Activated T-helper 1 cell treated with Interleukin-2 at 50 U/mL for 16 hours (primary cell): ENCODE measurements around the gene FATE1.

Source experiments
- DNase-seq: peaks from one replicate; pipeline ENCODE4 v3.0.0-alpha.2; 2020; ENCODE audit warnings: low read depth

FATE1 gene

DNA sequence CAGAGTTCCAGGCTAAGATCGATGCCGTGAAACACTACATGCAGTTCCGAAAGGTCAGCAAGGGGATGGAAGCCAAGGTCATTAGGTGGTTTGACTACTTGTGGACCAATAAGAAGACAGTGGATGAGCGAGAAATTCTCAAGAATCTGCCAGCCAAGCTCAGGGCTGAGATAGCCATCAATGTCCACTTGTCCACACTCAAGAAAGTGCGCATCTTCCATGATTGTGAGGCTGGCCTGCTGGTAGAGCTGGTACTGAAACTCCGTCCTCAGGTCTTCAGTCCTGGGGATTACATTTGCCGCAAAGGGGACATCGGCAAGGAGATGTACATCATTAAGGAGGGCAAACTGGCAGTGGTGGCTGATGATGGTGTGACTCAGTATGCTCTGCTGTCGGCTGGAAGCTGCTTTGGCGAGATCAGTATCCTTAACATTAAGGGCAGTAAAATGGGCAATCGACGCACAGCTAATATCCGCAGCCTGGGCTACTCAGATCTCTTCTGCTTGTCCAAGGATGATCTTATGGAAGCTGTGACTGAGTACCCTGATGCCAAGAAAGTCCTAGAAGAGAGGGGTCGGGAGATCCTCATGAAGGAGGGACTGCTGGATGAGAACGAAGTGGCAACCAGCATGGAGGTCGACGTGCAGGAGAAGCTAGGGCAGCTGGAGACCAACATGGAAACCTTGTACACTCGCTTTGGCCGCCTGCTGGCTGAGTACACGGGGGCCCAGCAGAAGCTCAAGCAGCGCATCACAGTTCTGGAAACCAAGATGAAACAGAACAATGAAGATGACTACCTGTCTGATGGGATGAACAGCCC lies 28.0 kb downstream of the FATE1 start:
- no peak for DNase-seq

DNA sequence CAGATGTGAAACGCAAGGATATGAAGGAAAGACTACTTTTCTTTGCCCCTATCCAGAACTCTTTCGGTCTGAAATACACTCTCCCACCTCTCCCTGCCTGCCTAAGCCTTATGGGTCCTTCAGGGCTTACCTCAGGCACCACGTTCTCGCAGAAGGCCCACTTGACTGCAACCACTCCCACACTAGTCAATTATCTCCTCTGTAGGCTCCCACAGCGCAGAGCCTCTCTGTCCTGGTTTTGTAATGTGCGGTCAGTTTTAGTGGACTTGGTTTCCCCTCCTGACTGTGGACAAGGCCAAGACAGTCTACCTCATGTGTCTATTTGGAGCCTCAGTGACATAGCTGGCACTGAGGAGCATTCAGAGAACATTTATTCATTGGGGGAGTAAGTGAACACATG lies 29.8 kb downstream of the FATE1 start:
- no peak for DNase-seq

DNA sequence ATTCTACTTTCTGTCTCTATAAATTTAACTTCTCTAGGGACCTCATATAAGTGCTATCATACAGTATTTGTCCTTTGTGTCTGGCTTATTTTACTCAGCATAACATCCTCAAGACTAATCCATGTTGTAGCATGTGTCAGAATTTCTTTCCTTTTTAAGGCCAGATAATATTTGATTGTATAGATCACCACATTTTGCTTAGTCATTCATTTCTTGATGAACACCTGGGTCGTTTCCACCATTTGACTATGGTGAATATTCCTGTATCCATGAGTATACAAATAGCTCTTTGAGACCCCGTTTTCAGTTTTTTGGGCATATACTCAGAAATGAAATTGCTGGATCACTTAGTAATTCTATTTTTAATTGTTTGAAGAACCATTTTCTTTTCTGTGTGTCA lies 30.7 kb downstream of the FATE1 start:
- DNase-seq: no peak

DNA sequence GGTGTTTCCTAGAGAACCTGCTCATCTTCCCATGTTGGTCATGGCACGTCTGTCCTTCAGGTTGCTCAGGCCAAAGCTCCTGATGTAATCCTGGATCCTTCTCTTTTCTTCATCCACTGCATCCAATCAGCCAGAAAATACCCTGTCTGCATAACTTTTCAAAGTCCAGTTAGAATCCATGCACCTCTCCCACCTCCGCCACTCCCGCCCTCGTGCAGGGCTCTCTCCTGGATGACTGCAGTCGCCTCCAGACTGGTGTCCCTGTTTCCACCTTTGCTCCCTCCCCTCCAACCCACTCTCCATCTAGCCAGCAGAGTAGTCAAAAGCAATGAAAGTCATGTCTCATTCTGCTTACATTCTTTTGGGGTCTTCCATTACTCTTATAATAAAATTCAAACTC lies 34.7 kb downstream of the FATE1 start:
- no peak for DNase-seq

DNA sequence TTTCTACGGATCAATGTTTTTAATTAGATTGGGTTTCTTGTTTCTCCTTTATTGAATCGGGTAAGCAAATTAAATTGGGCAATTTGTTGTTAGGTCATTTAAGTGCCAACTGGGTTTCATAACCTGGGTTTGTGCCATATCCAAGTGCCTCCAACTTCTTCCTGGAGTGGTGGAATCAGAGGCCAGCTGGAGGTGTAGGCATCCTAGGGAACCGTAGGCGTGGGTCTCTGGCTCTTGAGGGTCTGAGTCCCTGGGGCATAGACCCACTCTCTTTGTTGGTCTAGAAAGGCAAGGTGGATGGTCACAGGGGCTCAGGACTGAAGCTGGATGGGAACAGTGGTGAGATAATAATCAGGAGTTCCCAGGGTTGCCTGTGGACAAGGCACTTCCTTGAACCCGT lies 37.0 kb downstream of the FATE1 start:
- DNase-seq: no peak

DNA sequence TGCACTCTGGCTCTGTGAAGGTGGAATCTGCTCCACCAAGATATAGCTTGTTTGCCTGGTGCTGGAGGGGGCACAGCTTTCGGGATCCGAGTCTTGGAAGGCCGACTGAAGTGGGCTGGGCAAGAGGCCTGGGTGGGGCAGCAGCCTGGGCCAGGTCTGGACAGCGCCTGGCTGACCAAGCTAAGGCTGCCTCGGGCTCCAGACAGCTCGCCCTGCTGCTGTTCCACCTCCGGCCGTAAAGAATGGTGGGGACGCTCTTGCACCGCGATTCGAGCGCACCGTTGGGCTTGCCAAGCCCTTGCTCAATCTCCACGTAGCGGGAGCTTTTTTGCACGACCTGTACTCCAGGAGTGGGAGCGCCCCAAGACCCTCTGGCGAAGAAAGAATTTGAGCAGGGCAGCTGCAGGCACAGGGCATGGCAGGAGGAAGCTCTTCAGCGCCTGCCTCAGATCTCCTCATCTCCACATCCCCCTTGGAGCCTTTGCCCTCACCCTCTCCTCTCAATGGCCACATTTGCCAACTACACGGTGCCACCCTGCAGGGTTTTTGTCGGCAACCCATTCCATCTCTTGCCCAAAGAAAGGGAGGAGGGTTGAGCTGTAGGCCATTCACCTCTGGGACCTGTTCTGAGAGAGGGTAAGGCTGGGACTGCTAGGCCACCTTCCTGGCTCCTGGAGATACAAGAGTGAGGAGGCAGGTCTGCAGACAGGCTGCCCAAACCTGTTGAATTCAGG lies 37.6 kb downstream of the FATE1 start:
- no peak for DNase-seq

DNA sequence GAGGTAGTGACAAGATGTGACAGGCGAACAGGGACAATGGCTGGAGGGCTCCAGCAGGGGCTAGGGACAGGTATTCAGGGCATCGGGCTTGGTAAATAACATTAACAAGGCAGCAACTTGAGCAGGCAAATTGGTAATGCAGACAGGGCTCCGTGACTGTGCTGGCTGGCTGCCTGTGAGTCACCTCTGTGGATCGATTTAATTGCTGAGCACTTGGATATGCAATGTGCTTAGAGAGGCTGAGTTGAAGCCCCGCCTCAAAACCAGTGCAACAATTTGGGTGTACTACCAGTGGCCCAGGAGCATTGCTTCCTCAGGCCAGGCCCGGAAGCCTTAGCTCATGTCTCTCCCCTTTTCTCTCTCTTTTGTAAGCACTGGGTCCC lies 38.2 kb downstream of the FATE1 start:
- no peak for DNase-seq

DNA sequence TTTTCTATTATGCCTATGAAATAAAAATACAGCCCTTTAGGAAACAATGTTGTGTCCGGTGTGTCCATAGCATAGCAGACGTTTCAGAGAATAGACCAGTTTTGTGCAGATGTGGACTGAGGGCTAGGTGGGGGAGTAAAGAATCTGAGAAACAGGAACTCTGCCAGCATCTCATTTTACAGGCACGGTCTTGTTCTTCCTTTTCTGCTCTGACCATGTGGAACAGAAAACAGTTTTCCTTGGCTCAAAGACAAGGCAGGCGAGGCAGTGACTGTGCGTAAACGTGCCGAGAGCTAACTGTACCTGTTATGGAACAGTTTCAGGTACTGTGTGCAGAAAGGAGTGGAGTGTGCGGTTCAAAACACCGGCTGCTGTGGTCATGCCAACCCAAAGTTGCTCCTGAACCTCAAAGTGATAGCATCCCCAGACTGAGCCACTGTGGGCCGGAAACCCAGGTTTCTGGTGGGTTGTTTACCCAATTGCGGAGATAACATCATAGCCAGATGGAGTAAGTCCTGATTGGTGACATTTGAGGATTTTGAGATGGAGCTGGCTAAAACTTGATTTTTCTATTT lies 38.9 kb downstream of the FATE1 start:
- no peak for DNase-seq

DNA sequence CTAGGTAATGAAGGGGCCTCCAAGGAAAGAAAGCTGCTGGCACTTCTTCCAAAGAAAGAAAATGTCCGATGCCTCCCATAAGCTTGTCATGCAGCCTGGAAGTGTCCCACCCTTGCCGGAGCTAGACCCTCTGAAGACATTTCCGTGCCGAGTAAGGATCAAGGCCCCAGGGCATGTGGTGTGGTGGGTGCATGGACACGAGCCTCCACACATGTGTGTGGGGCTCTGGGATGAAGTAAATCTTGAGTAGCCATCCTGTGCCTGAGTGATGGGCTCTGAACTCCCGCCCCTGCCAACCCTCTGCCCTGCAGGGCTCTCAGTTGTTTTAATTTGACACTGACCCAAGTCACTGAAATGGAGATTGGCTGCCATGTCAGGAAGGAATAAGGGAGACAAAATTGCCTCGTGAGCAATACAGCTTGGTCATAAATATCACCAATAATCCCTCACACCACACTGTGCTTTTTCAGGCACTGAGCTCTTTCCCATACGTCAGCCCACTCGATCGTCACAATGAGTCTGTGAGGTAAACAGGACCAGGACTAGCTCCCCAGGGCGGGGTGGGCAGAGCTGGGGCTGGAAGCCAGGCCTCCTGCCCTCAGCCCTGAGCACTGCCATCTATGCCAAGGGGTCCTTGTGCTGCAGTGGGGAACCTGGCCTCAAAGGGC lies 43.3 kb downstream of the FATE1 start:
- no peak for DNase-seq

DNA sequence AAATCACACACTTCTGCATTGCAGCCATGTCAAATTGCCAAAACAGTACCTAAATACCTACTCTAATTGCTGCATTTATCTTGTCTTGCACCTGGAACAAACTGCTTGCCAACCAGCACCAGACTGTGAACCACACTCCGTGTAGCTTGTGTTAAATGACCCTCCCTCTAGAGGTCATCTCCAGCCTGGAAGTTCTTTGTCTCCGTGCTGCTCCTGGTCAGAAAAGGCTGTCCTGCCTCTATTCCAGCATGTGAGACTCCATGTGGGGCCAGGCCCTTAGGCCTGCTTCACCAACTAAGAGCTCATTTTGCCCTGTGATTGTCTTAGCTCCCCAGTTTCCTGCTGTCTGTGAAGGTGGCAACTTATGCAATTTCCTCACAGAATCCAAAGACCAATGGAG lies 47.0 kb downstream of the FATE1 start:
- DNase-seq: no peak

DNA sequence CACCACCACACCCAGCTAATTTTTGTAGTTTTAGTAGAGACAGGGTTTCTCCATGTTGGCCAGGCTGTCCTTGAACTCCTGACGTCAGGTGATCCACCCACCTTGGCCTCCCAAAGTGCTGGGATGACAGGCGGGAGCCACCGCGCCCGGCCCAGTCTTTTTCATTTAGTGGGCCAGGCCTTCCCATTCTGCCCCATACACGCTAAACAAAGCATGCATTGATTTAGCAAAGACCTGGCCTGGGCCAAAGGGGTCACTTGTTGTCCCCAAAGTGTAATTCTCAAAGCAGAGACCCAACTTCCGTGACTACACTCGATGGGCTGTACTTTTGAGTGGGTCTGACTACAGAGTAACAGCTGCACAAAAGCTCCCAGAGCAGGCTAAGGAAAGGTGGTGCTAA lies 47.9 kb downstream of the FATE1 start:
- no peak for DNase-seq

DNA sequence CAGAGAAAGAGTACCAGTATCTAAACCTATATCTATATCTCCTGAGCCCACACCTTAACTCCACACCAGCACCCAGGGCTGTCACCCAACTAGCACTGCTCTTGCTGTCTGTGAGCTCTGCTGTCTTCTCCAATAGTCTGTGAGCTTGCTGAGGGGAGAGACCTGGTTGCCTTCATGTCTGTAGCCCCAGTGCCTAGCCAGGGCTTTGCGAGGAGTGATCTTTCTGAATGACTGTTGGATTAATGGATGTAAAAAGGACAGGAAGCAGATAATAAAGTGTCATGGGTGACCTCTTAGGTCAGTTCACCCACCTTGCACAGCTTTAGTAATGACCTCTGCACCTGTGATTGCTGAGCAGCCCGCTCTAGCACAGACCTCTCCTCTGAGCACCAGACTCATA lies 49.2 kb downstream of the FATE1 start:
- DNase-seq: no peak

DNA sequence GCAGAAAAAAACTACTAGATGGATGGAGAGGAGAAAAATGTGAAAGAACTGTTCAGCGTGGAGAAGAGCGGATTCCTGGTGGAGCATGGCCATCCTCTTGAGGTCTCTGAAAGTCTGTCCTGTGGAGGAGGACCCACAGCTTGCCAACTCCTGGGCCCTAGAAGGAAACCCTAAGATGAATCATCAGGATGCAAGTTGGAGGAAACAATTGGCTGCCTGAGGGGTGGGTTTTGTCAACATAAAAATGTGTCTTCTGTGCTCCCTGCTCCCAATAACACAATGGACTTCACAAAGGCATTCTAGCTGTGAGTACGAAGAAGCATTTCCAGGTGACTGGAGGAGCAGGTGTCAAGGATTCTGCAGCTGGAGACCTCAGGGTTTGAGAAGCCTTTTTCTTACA lies 55.9 kb downstream of the FATE1 start:
- no peak for DNase-seq
